Calu3 (cell line): ENCODE measurements around the gene CDK14. TPM values are rescaled to one million over a fixed set of nuclear protein-coding genes. Genes with fewer than 3 reads are reported as not detected.

Experiments
- BruUV-seq: library from RNA; stranded (reverse); fragments of 400-500 nt; replicated peaks from 2 replicates; lab custom pipeline; 2021; lab: Mats Ljungman, UMichigan
- CTCF ChIA-PET: fragments of 300-600 bp; sonication (Branson Sonifier 250); formaldehyde crosslinking; loops from one replicate; lab custom pipeline; 2022; ENCODE audit warnings: antibody characterized with exemption; lab: Charles Lee
- DNase-seq: peaks from one replicate; pipeline ENCODE4 v3.0.0; 2022
- H3K27ac Mint-ChIP-seq: one replicate; pipeline ENCODE4 v1.8.0; 2022; ENCODE audit warnings: mixed read lengths; ENCODE audit not compliant: unreplicated experiment
- H3K27me3 Mint-ChIP-seq: one replicate; pipeline ENCODE4 v1.8.0; 2022; ENCODE audit warnings: mixed read lengths; ENCODE audit not compliant: unreplicated experiment
- H3K36me3 Mint-ChIP-seq: one replicate; pipeline ENCODE4 v1.8.0; 2022; ENCODE audit warnings: mild to moderate bottlenecking, moderate library complexity, mixed read lengths; ENCODE audit not compliant: insufficient read depth, unreplicated experiment
- H3K4me1 Mint-ChIP-seq: one replicate; pipeline ENCODE4 v1.8.0; 2022; ENCODE audit warnings: mild to moderate bottlenecking, low read depth, mixed read lengths; ENCODE audit not compliant: unreplicated experiment
- H3K4me3 Mint-ChIP-seq: one replicate; pipeline ENCODE4 v1.8.0; 2022; ENCODE audit warnings: mild to moderate bottlenecking, low read depth, moderate library complexity, mixed read lengths; ENCODE audit not compliant: unreplicated experiment
- H3K9me3 Mint-ChIP-seq: one replicate; pipeline ENCODE4 v1.8.0; 2022; ENCODE audit warnings: low read depth, mixed read lengths; ENCODE audit not compliant: unreplicated experiment
- intact Hi-C: fragments of 100-400 bp; cut with micrococcal nuclease; formaldehyde crosslinking; loops from one replicate; pipeline ENCODE4 v1.10.0; 2022; ENCODE audit not compliant: unreplicated experiment
- total RNA-seq: library from RNA; stranded (reverse); gene quantifications from 2 replicates; pipeline ENCODE4 v1.2.3, GENCODE V29; 2022
- TF ChIP-seq, protein P1 (sequence below): fragments of 200-600 bp; IDR thresholded peaks from one replicate; pipeline ENCODE4 v1.8.0; 2022; ENCODE audit warnings: antibody characterized with exemption; ENCODE audit not compliant: unreplicated experiment

CDK14 gene
- total RNA-seq, 1 experiment from 2014 or later: 29.4 TPM

GRCh38 chr7:90833443-90833842, 237.3 kb downstream of the CDK14 start:
- CTCF ChIA-PET: no interaction called here
- Mint-ChIP-seq H3K4me3 (no peak overlapping the region), H3K9me3 (peaks cover 8% of the 10 kb centered on the region), H3K27me3 (no peaks in the 10 kb centered on the region), H3K27ac (no peak overlapping the region), H3K4me1 (peaks cover 32% of the 10 kb centered on the region), H3K36me3 (no peaks in the 10 kb centered on the region)
- TF ChIP-seq, protein P1, sequence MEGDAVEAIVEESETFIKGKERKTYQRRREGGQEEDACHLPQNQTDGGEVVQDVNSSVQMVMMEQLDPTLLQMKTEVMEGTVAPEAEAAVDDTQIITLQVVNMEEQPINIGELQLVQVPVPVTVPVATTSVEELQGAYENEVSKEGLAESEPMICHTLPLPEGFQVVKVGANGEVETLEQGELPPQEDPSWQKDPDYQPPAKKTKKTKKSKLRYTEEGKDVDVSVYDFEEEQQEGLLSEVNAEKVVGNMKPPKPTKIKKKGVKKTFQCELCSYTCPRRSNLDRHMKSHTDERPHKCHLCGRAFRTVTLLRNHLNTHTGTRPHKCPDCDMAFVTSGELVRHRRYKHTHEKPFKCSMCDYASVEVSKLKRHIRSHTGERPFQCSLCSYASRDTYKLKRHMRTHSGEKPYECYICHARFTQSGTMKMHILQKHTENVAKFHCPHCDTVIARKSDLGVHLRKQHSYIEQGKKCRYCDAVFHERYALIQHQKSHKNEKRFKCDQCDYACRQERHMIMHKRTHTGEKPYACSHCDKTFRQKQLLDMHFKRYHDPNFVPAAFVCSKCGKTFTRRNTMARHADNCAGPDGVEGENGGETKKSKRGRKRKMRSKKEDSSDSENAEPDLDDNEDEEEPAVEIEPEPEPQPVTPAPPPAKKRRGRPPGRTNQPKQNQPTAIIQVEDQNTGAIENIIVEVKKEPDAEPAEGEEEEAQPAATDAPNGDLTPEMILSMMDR: no peak
- DNase-seq: no peak
- intact Hi-C loops: no loop called here
- no TSS peak for BruUV-seq

DNA sequence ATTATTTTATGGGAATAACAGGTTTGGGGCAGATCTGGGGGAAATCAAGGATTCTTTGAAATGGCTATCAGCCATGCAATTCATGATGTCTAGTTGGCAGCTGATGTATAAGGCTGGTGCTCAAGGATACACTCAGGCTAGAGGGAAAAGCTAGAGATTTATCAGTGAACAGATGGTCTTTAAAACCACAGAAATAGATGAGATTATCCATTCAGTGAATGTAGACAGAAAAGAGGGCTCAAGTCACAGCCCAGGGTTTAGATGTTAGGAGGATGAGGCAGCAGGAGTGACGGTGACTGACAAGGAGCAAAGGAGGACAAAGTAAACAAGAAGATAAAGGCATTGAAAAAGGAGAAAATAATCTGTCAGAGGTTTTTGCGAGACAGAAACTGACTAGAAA, 238.7 kb downstream of the CDK14 start:
- no peak overlapping the region for H3K27ac Mint-ChIP-seq
- no peaks in the 10 kb centered on the region for H3K27me3 Mint-ChIP-seq
- no TSS peak for BruUV-seq
- no peaks in the 10 kb centered on the region for H3K36me3 Mint-ChIP-seq
- H3K4me1 Mint-ChIP-seq: peaks cover 40% of the 10 kb centered on the region
- no peak overlapping the region for H3K4me3 Mint-ChIP-seq
- intact Hi-C loops: no loop called here
- CTCF ChIA-PET: no interaction called here
- peaks cover 5% of the 10 kb centered on the region for H3K9me3 Mint-ChIP-seq
- no peak for DNase-seq
- TF ChIP-seq, protein P1: no peak

DNA sequence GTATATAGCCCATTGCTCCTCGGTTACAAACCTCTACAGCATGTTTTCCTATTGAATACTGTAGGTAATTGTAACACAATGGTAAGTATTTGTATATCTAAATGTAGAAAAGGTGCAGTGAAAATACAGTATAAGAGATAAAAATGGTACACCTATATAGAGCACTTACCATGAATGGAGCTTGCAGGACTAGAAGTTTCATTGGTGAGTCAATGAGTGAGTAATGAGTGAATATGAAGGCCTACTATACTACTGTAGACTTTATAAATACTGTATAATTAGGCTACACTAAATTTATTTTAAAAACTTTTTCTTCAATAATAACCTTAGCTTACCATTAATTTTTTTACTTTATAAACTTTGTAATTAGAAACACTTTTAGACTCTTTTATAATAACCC, 239.7 kb downstream of the CDK14 start:
- intact Hi-C loops: no loop called here
- H3K9me3 Mint-ChIP-seq: peaks cover 5% of the 10 kb centered on the region
- no TSS peak for BruUV-seq
- no peaks in the 10 kb centered on the region for H3K36me3 Mint-ChIP-seq
- H3K4me3 Mint-ChIP-seq: no peak overlapping the region
- DNase-seq: no peak
- CTCF ChIA-PET: no interaction called here
- no peaks in the 10 kb centered on the region for H3K27me3 Mint-ChIP-seq
- peaks cover 40% of the 10 kb centered on the region for H3K4me1 Mint-ChIP-seq
- H3K27ac Mint-ChIP-seq: no peak overlapping the region
- TF ChIP-seq, protein P1: no peak

- Mint-ChIP-seq H3K36me3 (no peaks in the 10 kb centered on the region), H3K4me1 (peaks cover 40% of the 10 kb centered on the region), H3K27me3 (no peaks in the 10 kb centered on the region), H3K27ac (no peak overlapping the region), H3K9me3 (no peaks in the 10 kb centered on the region), H3K4me3 (no peak overlapping the region)
- CTCF ChIA-PET: interaction anchor here (0.6 kb wide), 1 partner anchor 258 kb away, joined by 3 read pairs; no protein-coding TSS in a partner anchor
- intact Hi-C loops: no loop called here
- BruUV-seq: no TSS peak
- no peak for DNase-seq
- TF ChIP-seq, protein P1: no peak
Measured at GRCh38 chr7:90836937-90837336, 240.8 kb downstream of the CDK14 start.
